ENCODE measurements around the gene PLXNA1.

- TF ChIP-seq EZH2 (IDR thresholded peaks at IDR 0.05; ENCODE audit: borderline replicate concordance, insufficient read depth, low read length, poor library complexity, severe bottlenecking) = no peak
- TF ChIP-seq CTCF (IDR thresholded peaks at IDR 0.05; ENCODE audit: poor library complexity, severe bottlenecking) = no peak
- TF ChIP-seq SMC3 (conservative IDR thresholded peaks at IDR 0.05; ENCODE audit: poor library complexity) = no peak
- no peak for TF ChIP-seq POLR2AphosphoS5 (IDR thresholded peaks at IDR 0.05)
Measured at GRCh38 chr3:126945171-126945721, 37.7 kb upstream of the PLXNA1 start.
